ENCODE data around the gene GMDS. TPM values are rescaled to one million over a fixed set of nuclear protein-coding genes. Genes with fewer than 3 reads are reported as not detected.

The GMDS gene
- total RNA-seq, 1 donor from 2014 or later: 24.2 TPM

GRCh38 chr6:1610497-1611321, 634.7 kb downstream of the GMDS start:
- intact Hi-C loops (cut with micrococcal nuclease): loop anchor here (5.0 kb wide), 2 partner anchors 298 to 1622 kb away; partner anchors contain the start of gene FOXQ1

GRCh38 chr6:1609648-1610496, 635.5 kb downstream of the GMDS start, which contains the start of gene FOXC1:
TSS of gene FOXC1 (plus strand) at chr6:1609915. CDS start at chr6:1610446, 531 bp downstream.
- intact Hi-C loops (cut with micrococcal nuclease): loop anchor here (5.0 kb wide), 3 partner anchors 298 to 1622 kb away; partner anchors contain the start of gene FOXQ1

GRCh38 chr6:1609041-1609647, 636.3 kb downstream of the GMDS start:
- intact Hi-C loops (cut with micrococcal nuclease): loop anchor here (5.0 kb wide), 1 partner anchor 493 kb away; no protein-coding TSS in a partner anchor

- intact Hi-C loops (cut with micrococcal nuclease): loop anchor here (5.0 kb wide), 1 partner anchor 494 kb away; no protein-coding TSS in a partner anchor
Observed at GRCh38 chr6:1608222-1609040, 637.0 kb downstream of the GMDS start.

- intact Hi-C loops (cut with micrococcal nuclease): loop anchor here (5.0 kb wide), 1 partner anchor 495 kb away; no protein-coding TSS in a partner anchor
Observed at GRCh38 chr6:1607516-1608221, 637.7 kb downstream of the GMDS start.

- intact Hi-C loops (cut with micrococcal nuclease): loop anchor here (5.0 kb wide), 1 partner anchor 495 kb away; no protein-coding TSS in a partner anchor
Observed at GRCh38 chr6:1606780-1607515, 638.5 kb downstream of the GMDS start.

- intact Hi-C loops (cut with micrococcal nuclease): loop anchor here (2.0 to 5.0 kb wide), 3 partner anchors 496 to 749 kb away; no protein-coding TSS in a partner anchor
Observed at GRCh38 chr6:1605893-1606779, 639.3 kb downstream of the GMDS start.

GRCh38 chr6:1605004-1605892, 640.2 kb downstream of the GMDS start:
- intact Hi-C loops (cut with micrococcal nuclease): loop anchor here (2.0 to 5.0 kb wide), 3 partner anchors 497 to 750 kb away; no protein-coding TSS in a partner anchor

GRCh38 chr6:1604158-1605003, 641.0 kb downstream of the GMDS start:
- intact Hi-C loops (cut with micrococcal nuclease): loop anchor here (1.0 to 5.0 kb wide), 4 partner anchors 498 to 1030 kb away; no protein-coding TSS in a partner anchor

GRCh38 chr6:1603708-1604107, 641.7 kb downstream of the GMDS start:
- intact Hi-C loops (cut with micrococcal nuclease): loop anchor here (1.0 to 2.0 kb wide), 3 partner anchors 593 to 1031 kb away; no protein-coding TSS in a partner anchor

- intact Hi-C loops (cut with micrococcal nuclease): no loop called here
Observed at GRCh38 chr6:1602049-1602713, 643.2 kb downstream of the GMDS start.

GRCh38 chr6:1601158-1602048, 644.0 kb downstream of the GMDS start:
- intact Hi-C loops (cut with micrococcal nuclease): no loop called here

GRCh38 chr6:1600764-1601157, 644.6 kb downstream of the GMDS start:
- intact Hi-C loops (cut with micrococcal nuclease): no loop called here
